Chondrocyte (in vitro differentiated cells): ENCODE measurements around the gene RPTOR. TPM values are rescaled to one million over a fixed set of nuclear protein-coding genes. Genes with fewer than 3 reads are reported as not detected.

Source experiments
- DNase-seq: peaks from one replicate; pipeline ENCODE4 v3.0.0; 2021; ENCODE audit warnings: mixed read lengths, low spot score
- H3K27ac Mint-ChIP-seq: one replicate; pipeline ENCODE4 v1.8.0; 2021; ENCODE audit warnings: mild to moderate bottlenecking, moderate library complexity, mixed read lengths; ENCODE audit not compliant: unreplicated experiment
- H3K27me3 Mint-ChIP-seq: 2 replicates; pipeline ENCODE4 v1.8.0; 2021; ENCODE audit warnings: low read depth, mixed read lengths
- H3K36me3 Mint-ChIP-seq: 2 replicates; pipeline ENCODE4 v1.8.0; 2021; ENCODE audit warnings: low read depth, mixed read lengths
- H3K4me1 Mint-ChIP-seq: 2 replicates; pipeline ENCODE4 v1.8.0; 2021; ENCODE audit warnings: low read depth, mild to moderate bottlenecking, mixed read lengths
- H3K4me3 Mint-ChIP-seq: one replicate; pipeline ENCODE4 v1.8.0; 2021; ENCODE audit warnings: mild to moderate bottlenecking, moderate library complexity, mixed read lengths; ENCODE audit not compliant: unreplicated experiment
- H3K9me3 Mint-ChIP-seq: 2 replicates; pipeline ENCODE4 v1.8.0; 2021; ENCODE audit warnings: low read depth, mixed read lengths
- total RNA-seq: library from RNA; stranded (reverse); gene quantifications from 3 replicates; pipeline ENCODE4 v1.2.1, GENCODE V29; 2021
- TF ChIP-seq, protein P1 (sequence below): fragments of 200-600 bp; sonication (generic); IDR thresholded peaks from 2 replicates; pipeline ENCODE4 v1.5.0; 2021; ENCODE audit warnings: antibody characterized with exemption, mild to moderate bottlenecking, moderate library complexity

The RPTOR gene
- total RNA-seq, 1 donor from 2014 or later, result 30.9 TPM

DNA sequence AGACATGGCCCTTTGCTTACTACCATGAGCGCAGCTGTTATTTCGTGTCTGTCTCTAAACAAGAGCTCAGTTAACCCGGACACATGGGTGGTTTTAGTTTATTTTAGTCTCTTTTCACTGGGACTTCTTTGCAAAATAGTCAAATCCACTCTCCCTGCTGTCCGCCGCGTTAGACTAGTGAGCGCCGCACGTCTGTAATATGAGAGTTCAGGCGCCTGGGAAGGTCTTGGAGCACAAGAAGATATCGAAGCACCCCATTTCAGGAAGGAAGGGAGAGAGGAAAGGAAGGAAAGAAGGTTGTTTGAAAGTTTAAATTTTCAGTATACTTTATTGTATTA, 336.0 kb downstream of the RPTOR start:
- Mint-ChIP-seq H3K27me3 (no peaks in the 10 kb centered on the region), H3K27ac (peak overlapping the region; percentile 8), H3K9me3 (no peaks in the 10 kb centered on the region), H3K4me1 (no peaks in the 10 kb centered on the region), H3K4me3 (no peak overlapping the region), H3K36me3 (peaks cover 11% of the 10 kb centered on the region)
- no peak for DNase-seq
- TF ChIP-seq, protein P1, sequence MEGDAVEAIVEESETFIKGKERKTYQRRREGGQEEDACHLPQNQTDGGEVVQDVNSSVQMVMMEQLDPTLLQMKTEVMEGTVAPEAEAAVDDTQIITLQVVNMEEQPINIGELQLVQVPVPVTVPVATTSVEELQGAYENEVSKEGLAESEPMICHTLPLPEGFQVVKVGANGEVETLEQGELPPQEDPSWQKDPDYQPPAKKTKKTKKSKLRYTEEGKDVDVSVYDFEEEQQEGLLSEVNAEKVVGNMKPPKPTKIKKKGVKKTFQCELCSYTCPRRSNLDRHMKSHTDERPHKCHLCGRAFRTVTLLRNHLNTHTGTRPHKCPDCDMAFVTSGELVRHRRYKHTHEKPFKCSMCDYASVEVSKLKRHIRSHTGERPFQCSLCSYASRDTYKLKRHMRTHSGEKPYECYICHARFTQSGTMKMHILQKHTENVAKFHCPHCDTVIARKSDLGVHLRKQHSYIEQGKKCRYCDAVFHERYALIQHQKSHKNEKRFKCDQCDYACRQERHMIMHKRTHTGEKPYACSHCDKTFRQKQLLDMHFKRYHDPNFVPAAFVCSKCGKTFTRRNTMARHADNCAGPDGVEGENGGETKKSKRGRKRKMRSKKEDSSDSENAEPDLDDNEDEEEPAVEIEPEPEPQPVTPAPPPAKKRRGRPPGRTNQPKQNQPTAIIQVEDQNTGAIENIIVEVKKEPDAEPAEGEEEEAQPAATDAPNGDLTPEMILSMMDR, result no peak

DNA sequence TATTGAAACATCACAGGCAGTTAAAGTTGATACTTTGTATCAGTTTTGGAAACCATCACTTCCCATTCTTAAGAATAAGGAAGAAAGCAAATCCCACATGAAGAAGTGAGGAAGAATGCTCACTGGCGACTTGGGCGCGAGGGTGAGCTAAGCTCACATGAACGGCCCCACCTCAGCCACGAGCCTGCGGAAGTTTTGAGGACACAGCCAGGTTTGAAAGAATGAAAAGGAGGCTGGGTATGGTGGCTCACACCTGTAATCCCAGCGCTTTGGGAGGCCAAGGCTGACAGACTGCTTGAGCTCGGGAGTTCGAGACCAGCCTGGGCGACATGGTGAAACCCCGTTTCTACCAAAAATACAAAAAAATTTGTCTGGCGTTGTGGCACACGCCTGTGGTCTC, 336.7 kb downstream of the RPTOR start:
- Mint-ChIP-seq H3K27ac (no peak overlapping the region), H3K36me3 (peaks cover 14% of the 10 kb centered on the region), H3K4me3 (no peak overlapping the region), H3K4me1 (no peaks in the 10 kb centered on the region), H3K9me3 (no peaks in the 10 kb centered on the region), H3K27me3 (no peaks in the 10 kb centered on the region)
- TF ChIP-seq, protein P1, result no peak
- peak; percentile 51 for DNase-seq

DNA sequence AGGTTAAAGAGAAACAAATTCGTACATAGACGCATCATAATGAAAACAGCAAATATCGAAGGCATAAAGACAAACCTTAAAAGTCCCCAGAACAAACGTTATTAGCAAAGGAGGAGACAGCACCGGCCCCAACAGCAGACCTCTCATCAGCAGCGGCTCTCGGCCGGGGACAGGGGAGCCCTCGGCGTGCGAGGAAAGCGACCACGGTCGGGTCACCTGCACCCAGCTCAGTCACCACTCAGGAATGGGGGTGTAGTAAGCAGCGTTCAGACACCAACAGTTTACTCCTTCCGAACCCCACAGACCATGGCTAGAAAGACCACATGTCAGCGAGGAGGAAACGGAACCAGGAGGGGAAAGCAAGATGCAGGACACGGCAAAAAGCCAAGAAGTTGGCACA, 337.7 kb downstream of the RPTOR start:
- Mint-ChIP-seq H3K36me3 (peaks cover 14% of the 10 kb centered on the region), H3K27me3 (no peaks in the 10 kb centered on the region), H3K27ac (no peak overlapping the region), H3K4me3 (no peak overlapping the region), H3K4me1 (no peaks in the 10 kb centered on the region), H3K9me3 (no peaks in the 10 kb centered on the region)
- TF ChIP-seq, protein P1, result no peak
- peak; percentile 50 for DNase-seq

DNA sequence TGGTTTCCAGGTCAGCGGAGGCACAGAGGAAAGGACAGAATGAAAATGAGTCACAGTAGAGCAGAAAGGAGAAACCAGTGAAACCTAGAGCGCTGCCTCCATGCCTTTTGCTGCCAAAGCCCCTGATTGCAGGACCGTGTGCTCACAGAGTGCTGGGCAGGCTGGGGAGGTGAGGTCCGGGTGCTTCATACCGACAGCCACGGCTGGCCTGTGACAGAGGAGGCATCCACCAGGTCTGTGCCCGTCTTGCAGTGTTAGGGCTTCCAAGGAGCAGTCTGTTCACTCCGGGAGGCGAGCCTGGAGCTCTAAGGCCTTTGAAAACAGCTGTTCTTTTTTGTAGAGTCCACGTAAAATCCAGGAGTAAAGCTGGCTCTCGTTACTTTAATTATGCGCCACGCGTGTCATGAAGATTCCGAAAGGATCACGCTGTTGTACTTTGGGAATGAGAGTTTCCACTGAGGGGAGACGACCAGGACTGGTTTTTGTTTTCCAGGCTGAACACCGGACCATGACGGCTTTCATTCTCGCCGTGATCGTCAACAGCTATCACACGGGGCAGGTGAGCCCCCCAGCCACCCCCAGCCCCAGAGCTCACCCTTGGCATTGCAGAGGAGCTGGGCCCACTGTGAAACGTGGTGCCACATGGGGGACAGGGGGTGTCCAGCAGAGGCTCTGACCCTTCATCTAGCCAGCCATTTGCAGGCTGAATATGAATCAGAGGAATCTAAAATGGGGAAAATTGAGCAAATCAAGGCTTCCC, 338.5 kb downstream of the RPTOR start:
- H3K9me3 Mint-ChIP-seq, result no peaks in the 10 kb centered on the region
- no peaks in the 10 kb centered on the region for H3K4me1 Mint-ChIP-seq
- H3K4me3 Mint-ChIP-seq, result no peak overlapping the region
- no peak overlapping the region for H3K27ac Mint-ChIP-seq
- peaks cover 12% of the 10 kb centered on the region for H3K36me3 Mint-ChIP-seq
- TF ChIP-seq, protein P1, result no peak
- DNase-seq, result peak; percentile 65
- H3K27me3 Mint-ChIP-seq, result no peaks in the 10 kb centered on the region

DNA sequence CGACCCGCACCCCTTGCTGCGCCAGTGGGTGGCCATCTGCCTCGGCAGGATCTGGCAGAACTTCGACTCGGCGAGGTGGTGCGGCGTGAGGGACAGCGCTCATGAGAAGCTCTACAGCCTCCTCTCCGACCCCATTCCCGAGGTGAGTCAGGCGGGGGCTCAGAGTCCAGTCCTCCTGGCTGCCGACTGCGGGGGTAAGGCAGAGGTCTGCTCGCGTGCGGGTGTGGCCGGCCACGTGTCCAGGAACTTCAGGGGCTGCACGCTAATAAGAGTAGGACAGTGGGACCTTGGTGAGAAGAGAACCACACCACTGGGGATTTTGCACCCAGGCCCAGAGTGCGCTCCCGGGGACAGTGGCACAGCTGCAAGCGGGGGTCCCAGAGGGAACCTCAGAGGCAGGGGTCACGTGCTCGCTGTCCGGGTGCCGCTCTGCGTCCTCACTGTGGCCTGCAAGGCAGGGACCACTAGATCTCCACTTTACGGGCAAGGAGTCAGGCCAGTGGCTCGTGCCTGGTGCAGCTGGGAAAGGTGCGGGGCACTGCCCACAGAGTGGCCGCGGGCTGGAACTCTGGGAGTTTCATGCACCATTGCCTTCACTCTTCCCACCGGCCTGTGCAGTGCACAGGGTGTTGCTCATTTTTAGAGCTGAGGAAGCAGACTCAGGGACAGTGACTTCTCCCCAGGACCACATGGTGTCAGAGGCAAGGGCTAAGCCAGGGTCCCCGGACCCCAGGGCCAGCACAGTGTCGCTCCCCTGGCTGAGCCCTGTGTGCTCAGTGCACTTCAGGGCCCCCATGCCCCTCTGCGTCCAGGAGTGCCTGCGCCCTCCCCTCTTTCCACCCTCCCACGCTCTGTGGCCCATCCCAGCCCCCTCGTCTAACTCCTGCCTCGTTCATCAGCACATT, 339.4 kb downstream of the RPTOR start:
- H3K4me1 Mint-ChIP-seq, result peaks cover 2% of the 10 kb centered on the region
- H3K36me3 Mint-ChIP-seq, result peaks cover 12% of the 10 kb centered on the region
- no peak overlapping the region for H3K27ac Mint-ChIP-seq
- no peak overlapping the region for H3K4me3 Mint-ChIP-seq
- no peaks in the 10 kb centered on the region for H3K9me3 Mint-ChIP-seq
- H3K27me3 Mint-ChIP-seq, result no peaks in the 10 kb centered on the region
- TF ChIP-seq, protein P1, result no peak
- DNase-seq, result peak; percentile 88
